ENCODE data around the gene LRRC8B.

LRRC8B gene

GRCh38 chr1:89637496-89637895, 112.9 kb downstream of the LRRC8B start:
- no peak for DNase-seq

GRCh38 chr1:89640440-89640839, 115.8 kb downstream of the LRRC8B start:
- no peak for DNase-seq

GRCh38 chr1:89641781-89642180, 117.2 kb downstream of the LRRC8B start:
- no peak for DNase-seq

GRCh38 chr1:89643577-89643976, 118.9 kb downstream of the LRRC8B start:
- DNase-seq: no peak

- DNase-seq: no peak
Observed at GRCh38 chr1:89644119-89644814, 119.6 kb downstream of the LRRC8B start.

GRCh38 chr1:89646259-89646658, 121.6 kb downstream of the LRRC8B start:
- no peak for DNase-seq

Data from CD4-positive, alpha-beta T cell treated with Interleukin-21 for 1 hour (primary cell).